Brain microvascular endothelial cell (primary cell): ENCODE data around the gene RASSF1.

Experiments used
- DNase-seq: peaks from one replicate; pipeline ENCODE4 v3.0.0-alpha.2; 2020
- H3K27ac ChIP-seq: fragments of 250-450 bp; sonication (Bioruptor Pico); 2 replicates; pipeline ENCODE4 v1.5.1; 2020; ENCODE audit warnings: mild to moderate bottlenecking, moderate library complexity
- H3K27me3 ChIP-seq: fragments of 250-450 bp; sonication (Bioruptor Pico); replicated peaks from 2 replicates; pipeline ENCODE4 v1.5.1; 2020; ENCODE audit warnings: mild to moderate bottlenecking
- H3K36me3 ChIP-seq: fragments of 250-450 bp; sonication (Bioruptor Pico); replicated peaks from 2 replicates; pipeline ENCODE4 v1.5.1; 2020; ENCODE audit warnings: mild to moderate bottlenecking
- H3K4me3 ChIP-seq: 2 replicates; pipeline ENCODE4 v1.5.1; 2011; ENCODE audit warnings: low read depth, mild to moderate bottlenecking, control low read depth, low read length, moderate library complexity
- in situ Hi-C: cut with HindIII; loops from 2 replicates; pipeline ENCODE4 v1.10.0; 2017; ENCODE audit warnings: low sequenced_read_pairs, low pct_ligation_motif_present
- TF ChIP-seq, protein P1 (sequence below): IDR thresholded peaks from 2 replicates; pipeline ENCODE4 v1.5.1; 2011; ENCODE audit warnings: low read depth, mild to moderate bottlenecking, moderate library complexity, low read length, control low read depth, inconsistent platforms; ENCODE audit errors: missing control alignments

The RASSF1 gene

DNA sequence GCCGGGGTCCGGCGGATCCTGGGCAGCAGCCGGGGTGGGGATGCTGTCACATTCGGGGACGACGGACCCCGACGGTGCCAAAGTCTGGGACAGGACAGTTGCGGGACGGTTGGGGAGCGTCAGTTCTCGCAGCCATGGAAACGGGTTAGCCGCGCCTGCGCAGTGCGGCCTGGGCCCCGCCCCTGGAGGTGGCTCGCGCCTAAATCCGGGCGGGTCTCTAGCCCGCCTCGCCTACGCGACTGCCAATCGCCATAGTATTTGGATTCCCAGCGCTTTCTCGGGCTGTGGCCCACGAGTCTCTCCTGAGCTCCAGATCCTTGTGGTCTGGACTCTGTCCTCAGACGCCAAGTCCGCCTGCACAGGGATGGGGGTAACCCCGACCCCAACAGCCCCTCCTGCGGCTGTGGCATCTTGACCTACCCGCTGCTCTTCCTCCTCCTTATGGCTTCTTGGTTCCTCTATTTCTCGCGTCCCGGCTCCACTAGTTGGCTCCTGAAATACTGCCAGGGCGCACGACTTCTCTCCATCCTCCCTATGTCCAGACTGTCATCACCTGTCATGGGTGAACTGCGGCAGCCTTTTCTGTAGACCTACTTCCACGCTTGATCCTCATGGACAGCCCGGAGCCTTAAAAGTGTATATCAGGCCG lies 5.1 kb upstream of the RASSF1 start, which contains the start of gene ZMYND10:
Gene ZMYND10, minus strand, starts transcription at position 147 of the 649 bp plus-strand sequence. CDS start 153 bp downstream, outside the sequence.
- TF ChIP-seq, protein P1, sequence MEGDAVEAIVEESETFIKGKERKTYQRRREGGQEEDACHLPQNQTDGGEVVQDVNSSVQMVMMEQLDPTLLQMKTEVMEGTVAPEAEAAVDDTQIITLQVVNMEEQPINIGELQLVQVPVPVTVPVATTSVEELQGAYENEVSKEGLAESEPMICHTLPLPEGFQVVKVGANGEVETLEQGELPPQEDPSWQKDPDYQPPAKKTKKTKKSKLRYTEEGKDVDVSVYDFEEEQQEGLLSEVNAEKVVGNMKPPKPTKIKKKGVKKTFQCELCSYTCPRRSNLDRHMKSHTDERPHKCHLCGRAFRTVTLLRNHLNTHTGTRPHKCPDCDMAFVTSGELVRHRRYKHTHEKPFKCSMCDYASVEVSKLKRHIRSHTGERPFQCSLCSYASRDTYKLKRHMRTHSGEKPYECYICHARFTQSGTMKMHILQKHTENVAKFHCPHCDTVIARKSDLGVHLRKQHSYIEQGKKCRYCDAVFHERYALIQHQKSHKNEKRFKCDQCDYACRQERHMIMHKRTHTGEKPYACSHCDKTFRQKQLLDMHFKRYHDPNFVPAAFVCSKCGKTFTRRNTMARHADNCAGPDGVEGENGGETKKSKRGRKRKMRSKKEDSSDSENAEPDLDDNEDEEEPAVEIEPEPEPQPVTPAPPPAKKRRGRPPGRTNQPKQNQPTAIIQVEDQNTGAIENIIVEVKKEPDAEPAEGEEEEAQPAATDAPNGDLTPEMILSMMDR, result no peak
- no peaks in the 10 kb centered on the region for H3K27me3 ChIP-seq
- peak within 1 kb of the TSS; percentile 53 for H3K4me3 ChIP-seq
- H3K36me3 ChIP-seq, result peaks cover 2% of the 10 kb centered on the region
- no peak for DNase-seq
- H3K27ac ChIP-seq, result no peak within 1 kb of the TSS
- in situ Hi-C loops, result no loop called here

DNA sequence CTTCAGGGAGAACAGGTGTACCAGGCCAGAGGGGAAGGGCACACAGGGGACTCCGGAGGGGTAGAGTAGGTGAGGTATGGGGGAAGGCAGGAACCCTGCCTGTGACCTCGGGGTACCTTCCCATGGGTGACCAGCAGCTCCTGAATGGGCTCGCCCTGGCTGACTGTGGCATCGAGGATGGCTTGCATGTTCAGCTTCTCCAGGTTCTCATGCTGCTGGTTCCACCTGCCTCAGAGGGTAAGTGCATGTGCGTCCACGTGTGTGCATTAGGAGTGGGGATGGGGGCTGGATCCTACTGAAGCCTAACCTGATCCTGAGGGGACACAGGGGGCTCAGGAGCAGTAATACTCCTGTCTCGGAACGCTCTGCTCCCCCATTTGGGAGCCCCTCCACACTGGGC lies 4.4 kb upstream of the RASSF1 start:
- DNase-seq, result no peak
- no peak overlapping the region for H3K4me3 ChIP-seq
- TF ChIP-seq, protein P1, result no peak
- H3K36me3 ChIP-seq, result peaks cover 2% of the 10 kb centered on the region
- in situ Hi-C loops, result no loop called here
- H3K27me3 ChIP-seq, result no peaks in the 10 kb centered on the region
- H3K27ac ChIP-seq, result no peak overlapping the region

DNA sequence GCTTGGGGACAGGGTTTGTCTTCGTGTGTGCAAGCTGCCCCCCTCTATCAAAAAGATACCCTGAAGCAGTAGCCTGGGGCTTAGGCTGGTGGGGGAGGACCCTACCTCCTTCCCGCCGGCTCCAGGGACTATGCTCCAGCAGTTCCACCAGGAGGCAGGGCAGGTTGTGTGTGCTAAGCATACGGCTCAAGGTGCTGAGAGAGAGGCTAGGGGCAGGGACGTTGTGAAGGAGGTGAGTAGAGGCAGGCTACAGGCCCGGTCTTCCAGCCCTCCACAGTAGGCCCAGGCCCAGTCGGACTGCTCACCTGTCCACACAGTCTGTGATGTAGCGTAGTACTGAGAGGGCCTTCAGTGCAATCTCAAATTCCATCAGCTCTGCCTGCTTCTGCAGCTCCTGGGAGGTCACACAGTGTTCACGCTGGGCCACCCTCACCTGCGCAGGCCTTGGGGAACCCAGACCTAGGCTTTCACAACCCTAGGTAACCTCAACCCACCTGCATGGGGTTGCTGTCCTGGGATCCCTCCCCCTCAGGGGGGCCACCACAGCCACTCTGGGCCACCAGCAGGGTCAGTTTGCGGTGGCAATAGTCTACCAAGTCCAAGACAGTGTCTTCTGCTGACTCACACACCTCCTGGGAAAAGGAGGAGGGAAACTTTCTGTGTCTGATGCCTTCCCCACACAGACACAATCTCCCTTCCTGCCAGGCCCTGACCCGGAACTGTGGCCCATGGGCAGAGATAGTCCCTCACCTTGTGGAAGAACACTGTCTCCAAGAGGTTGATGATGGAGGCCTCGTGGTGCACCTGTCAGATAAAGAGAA lies 2.4 kb upstream of the RASSF1 start:
- DNase-seq, result no peak
- no peaks in the 10 kb centered on the region for H3K27me3 ChIP-seq
- TF ChIP-seq, protein P1, result peak; percentile 34
- no peak overlapping the region for H3K4me3 ChIP-seq
- H3K27ac ChIP-seq, result no peak overlapping the region
- in situ Hi-C loops, result no loop called here
- peaks cover 2% of the 10 kb centered on the region for H3K36me3 ChIP-seq

DNA sequence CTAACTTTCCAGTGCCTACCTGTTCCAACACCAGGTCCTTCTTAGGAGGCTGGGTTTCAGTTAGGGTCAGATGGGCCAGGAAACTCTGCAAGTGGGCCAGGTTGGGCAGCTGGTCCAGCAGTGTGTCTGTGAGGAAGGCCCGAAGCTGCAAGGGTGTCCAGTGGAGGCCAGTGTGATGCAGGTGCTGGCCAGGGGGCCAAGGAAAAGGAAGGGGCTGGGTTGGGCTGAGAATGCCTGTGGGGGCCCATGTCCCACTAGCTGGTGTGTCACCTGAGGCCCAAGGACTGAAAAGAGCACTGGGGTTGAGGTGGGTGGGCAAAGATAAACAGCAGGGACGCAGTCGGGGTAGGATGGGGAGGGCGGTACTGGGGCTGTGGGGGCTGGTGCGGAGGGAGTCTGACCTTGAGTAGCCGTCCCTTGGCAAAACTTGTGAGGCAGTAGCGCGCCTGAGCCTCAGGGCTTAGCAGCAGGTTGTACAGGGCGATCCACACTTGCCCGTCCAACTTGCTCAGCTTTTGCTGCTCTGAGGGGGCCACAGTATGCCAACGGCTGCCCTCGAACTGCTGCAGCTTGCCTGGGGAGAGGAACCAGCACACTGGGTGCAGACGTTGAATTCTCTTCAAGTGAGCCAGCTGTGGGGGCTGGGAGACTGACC lies 1.5 kb upstream of the RASSF1 start:
- Histone ChIP-seq H3K4me3 (no peak overlapping the region), H3K36me3 (no peaks in the 10 kb centered on the region), H3K27me3 (no peaks in the 10 kb centered on the region), H3K27ac (no peak overlapping the region)
- in situ Hi-C loops, result no loop called here
- TF ChIP-seq, protein P1, result no peak
- no peak for DNase-seq

DNA sequence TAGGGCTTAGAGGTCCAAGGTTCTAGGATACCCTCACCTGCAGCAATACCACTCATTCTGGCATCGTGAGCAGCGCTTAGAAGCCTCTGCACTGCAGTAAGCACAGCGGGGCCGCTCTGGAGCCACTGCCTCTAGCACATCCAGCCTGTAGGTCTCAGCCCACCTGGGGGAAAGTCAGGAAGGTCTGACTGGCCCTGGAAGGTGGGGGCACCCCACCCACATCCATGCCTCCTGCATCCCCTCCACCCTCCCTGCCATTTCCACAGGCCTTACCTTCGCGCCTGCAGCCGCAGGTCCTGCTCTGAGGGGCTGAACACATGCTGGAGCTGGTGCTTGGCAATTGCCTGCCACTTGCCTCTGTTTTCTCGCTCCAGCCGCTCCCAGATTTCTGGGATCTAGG lies 901 bp upstream of the RASSF1 start:
- H3K27ac ChIP-seq, result no peak overlapping the region
- no peak for DNase-seq
- TF ChIP-seq, protein P1, result no peak
- peak overlapping the region; percentile 57 for H3K4me3 ChIP-seq
- in situ Hi-C loops, result no loop called here
- no peaks in the 10 kb centered on the region for H3K36me3 ChIP-seq
- no peaks in the 10 kb centered on the region for H3K27me3 ChIP-seq
